HEK293 (cell line): ENCODE results near the gene TSC2.

Experiments
- CTCF ChIA-PET: fragments of 350-600 bp; formaldehyde crosslinking; extraction: SDS; loops from one replicate; lab custom pipeline; 2021; ENCODE audit warnings: antibody characterized with exemption; lab: Yijun Ruan, JAX
- POLR2A ChIA-PET: fragments of 300-600 bp; formaldehyde crosslinking; extraction: SDS; loops from one replicate; lab custom pipeline; 2020; ENCODE audit warnings: antibody characterized with exemption, inconsistent platforms; lab: Yijun Ruan, JAX
- H3K27ac ChIP-seq: fragments of 200-500 bp; sonication (Bioruptor generic); 2 replicates; pipeline ENCODE4 v1.5.1; 2014; ENCODE audit warnings: low read depth, low read length, control low read depth, inconsistent platforms; ENCODE audit errors: extremely low read depth
- H3K36me3 ChIP-seq, 2 experiments: fragments of 200-500 bp in 1 of 2; sonication (Bioruptor generic) in 1 of 2; 1 replicate in 1 of 2; 2 replicates in 1 of 2; pipeline ENCODE4 v1.5.1; 2014 to 2017; ENCODE audit warnings: inconsistent platforms in 2 of 2, low read length in 2 of 2; ENCODE audit not compliant: control insufficient read depth in 2 of 2, insufficient read depth in 1 of 2
- H3K4me1 ChIP-seq: fragments of 200-500 bp; sonication (Bioruptor generic); 2 replicates; pipeline ENCODE4 v1.5.1; 2014; ENCODE audit warnings: mild to moderate bottlenecking, low read length, inconsistent platforms; ENCODE audit not compliant: control insufficient read depth, insufficient read depth
- H3K4me3 ChIP-seq: 2 replicates; pipeline ENCODE4 v1.5.1; 2011; ENCODE audit warnings: low read depth, mild to moderate bottlenecking, control low read depth, low read length, moderate library complexity
- H3K9me3 ChIP-seq: fragments of 200-500 bp; sonication (Bioruptor generic); 2 replicates; pipeline ENCODE4 v1.5.1; 2014; ENCODE audit warnings: low read depth, low read length, inconsistent platforms; ENCODE audit not compliant: control insufficient read depth, insufficient read depth
- GLI2 ChIP-seq: fragments of 450-650 bp; formaldehyde crosslinking; IDR thresholded peaks from 2 replicates; pipeline ENCODE4; 2017; ENCODE audit warnings: missing biosample characterization, missing genetic modification characterization, low read depth, borderline replicate concordance
- GLI4 ChIP-seq: fragments of 450-650 bp; formaldehyde crosslinking; IDR thresholded peaks from 2 replicates; pipeline ENCODE4 v1.5.1; 2016; ENCODE audit warnings: missing biosample characterization, missing genetic modification characterization
- HOXA7 ChIP-seq: sonication (generic); formaldehyde crosslinking; IDR thresholded peaks from 2 replicates; pipeline ENCODE4 v1.8.1; 2022; ENCODE audit warnings: missing genetic modification reagents, borderline replicate concordance
- IKZF3 ChIP-seq: fragments of 450-650 bp; IDR thresholded peaks from 2 replicates; pipeline ENCODE4 v1.5.0; 2018; ENCODE audit warnings: missing biosample characterization, mild to moderate bottlenecking, missing genetic modification characterization, moderate library complexity
- KLF1 ChIP-seq: fragments of 450-650 bp; formaldehyde crosslinking; IDR thresholded peaks from 2 replicates; pipeline ENCODE4 v1.5.1; 2016; ENCODE audit warnings: missing biosample characterization, missing genetic modification characterization
- KLF9 ChIP-seq: fragments of 450-650 bp; formaldehyde crosslinking; IDR thresholded peaks from 2 replicates; pipeline ENCODE4 v1.5.1; 2016; ENCODE audit warnings: missing biosample characterization, missing genetic modification characterization, low read depth
- OSR2 ChIP-seq: fragments of 450-650 bp; formaldehyde crosslinking; IDR thresholded peaks from 2 replicates; pipeline ENCODE4 v1.5.1; 2016; ENCODE audit warnings: missing biosample characterization, missing genetic modification characterization
- PRDM2 ChIP-seq: fragments of 450-650 bp; formaldehyde crosslinking; IDR thresholded peaks from 2 replicates; pipeline ENCODE4 v1.5.1; 2016; ENCODE audit warnings: missing biosample characterization, missing genetic modification characterization, borderline replicate concordance
- SP3 ChIP-seq: fragments of 450-650 bp; formaldehyde crosslinking; IDR thresholded peaks from 2 replicates; pipeline ENCODE4 v1.5.1; 2016; ENCODE audit warnings: missing biosample characterization, missing genetic modification characterization
- ZBTB17 ChIP-seq: fragments of 450-650 bp; formaldehyde crosslinking; IDR thresholded peaks from 2 replicates; pipeline ENCODE4 v1.5.1; 2016; ENCODE audit warnings: missing biosample characterization, missing genetic modification characterization
- ZEB2 ChIP-seq: fragments of 450-650 bp; formaldehyde crosslinking; IDR thresholded peaks from 2 replicates; pipeline ENCODE4 v1.5.1; 2016; ENCODE audit warnings: missing biosample characterization, missing genetic modification characterization
- ZNF184 ChIP-seq: fragments of 450-650 bp; IDR thresholded peaks from 2 replicates; pipeline ENCODE4 v1.5.1; 2018; ENCODE audit warnings: missing biosample characterization, mild to moderate bottlenecking, missing genetic modification characterization
- ZNF2 ChIP-seq: fragments of 450-650 bp; formaldehyde crosslinking; IDR thresholded peaks from 2 replicates; pipeline ENCODE4 v1.5.1; 2016; ENCODE audit warnings: missing biosample characterization, missing genetic modification characterization
- ZNF202 ChIP-seq: fragments of 450-650 bp; formaldehyde crosslinking; IDR thresholded peaks from 2 replicates; pipeline ENCODE4 v1.5.1; 2016; ENCODE audit warnings: missing biosample characterization, missing genetic modification characterization, borderline replicate concordance
- ZNF23 ChIP-seq: fragments of 450-650 bp; formaldehyde crosslinking; IDR thresholded peaks from 2 replicates; pipeline ENCODE4 v1.5.1; 2016; ENCODE audit warnings: missing biosample characterization, missing genetic modification characterization, borderline replicate concordance
- ZNF335 ChIP-seq: fragments of 450-650 bp; formaldehyde crosslinking; conservative IDR thresholded peaks from 2 replicates; pipeline ENCODE4 v1.5.1; 2016; ENCODE audit warnings: missing biosample characterization, missing genetic modification characterization
- ZNF423 ChIP-seq: fragments of 450-650 bp; formaldehyde crosslinking; IDR thresholded peaks from 2 replicates; pipeline ENCODE4 v1.5.1; 2016; ENCODE audit warnings: missing biosample characterization, missing genetic modification characterization
- ZNF518A ChIP-seq: fragments of 450-650 bp; formaldehyde crosslinking; conservative IDR thresholded peaks from 2 replicates; pipeline ENCODE4 v1.5.1; 2016; ENCODE audit warnings: low read depth, missing biosample characterization, missing genetic modification characterization
- ZNF521 ChIP-seq: fragments of 450-650 bp; formaldehyde crosslinking; IDR thresholded peaks from 2 replicates; pipeline ENCODE4 v1.5.1; 2017; ENCODE audit warnings: missing biosample characterization, mild to moderate bottlenecking, missing genetic modification characterization
- ZNF585B ChIP-seq: fragments of 450-650 bp; formaldehyde crosslinking; IDR thresholded peaks from 2 replicates; pipeline ENCODE4 v1.5.1; 2016; ENCODE audit warnings: missing biosample characterization, missing genetic modification characterization
- ZNF596 ChIP-seq: fragments of 450-650 bp; IDR thresholded peaks from 2 replicates; pipeline ENCODE4 v1.5.0; 2018; ENCODE audit warnings: missing biosample characterization, mild to moderate bottlenecking, missing genetic modification characterization, moderate library complexity
- ZNF629 ChIP-seq: fragments of 450-650 bp; formaldehyde crosslinking; IDR thresholded peaks from 2 replicates; pipeline ENCODE4 v1.5.1; 2017; ENCODE audit warnings: missing biosample characterization, missing genetic modification characterization
- ZNF785 ChIP-seq: fragments of 450-650 bp; formaldehyde crosslinking; IDR thresholded peaks from 2 replicates; pipeline ENCODE4 v1.5.1; 2016; ENCODE audit warnings: missing biosample characterization, missing genetic modification characterization
- ZXDB ChIP-seq: fragments of 450-650 bp; formaldehyde crosslinking; IDR thresholded peaks from 2 replicates; pipeline ENCODE4 v1.5.1; 2016; ENCODE audit warnings: missing biosample characterization, missing genetic modification characterization
- TF ChIP-seq, protein P1 (sequence below): fragments of 450-650 bp; IDR thresholded peaks from 2 replicates; pipeline ENCODE4 v1.5.1; 2018; ENCODE audit warnings: missing biosample characterization, mild to moderate bottlenecking, missing genetic modification characterization

Gene TSC2

GRCh38 chr16:2015117-2015946 is 32.5 kb upstream of the TSC2 start (continued):
- no peak for TF ChIP-seq ZNF521 (tag by site-specific recombination)
- peak; percentile 34; the same call in 1 of the 2 replicates for TF ChIP-seq KLF9 (tag by site-specific recombination)
- TF ChIP-seq ZEB2 (tag by site-specific recombination), result peak; percentile 83
- TF ChIP-seq SP3 (tag by site-specific recombination), result peak; percentile 75
- peak; percentile 80 for TF ChIP-seq IKZF3
- TF ChIP-seq ZNF202 (tag by site-specific recombination), result no peak
- TF ChIP-seq KLF1 (tag by site-specific recombination), result peak; percentile 100
- peak; percentile 77 for TF ChIP-seq ZNF335 (tag by site-specific recombination)
- TF ChIP-seq ZBTB17 (tag by site-specific recombination), result peak; percentile 88
- TF ChIP-seq, protein P1, sequence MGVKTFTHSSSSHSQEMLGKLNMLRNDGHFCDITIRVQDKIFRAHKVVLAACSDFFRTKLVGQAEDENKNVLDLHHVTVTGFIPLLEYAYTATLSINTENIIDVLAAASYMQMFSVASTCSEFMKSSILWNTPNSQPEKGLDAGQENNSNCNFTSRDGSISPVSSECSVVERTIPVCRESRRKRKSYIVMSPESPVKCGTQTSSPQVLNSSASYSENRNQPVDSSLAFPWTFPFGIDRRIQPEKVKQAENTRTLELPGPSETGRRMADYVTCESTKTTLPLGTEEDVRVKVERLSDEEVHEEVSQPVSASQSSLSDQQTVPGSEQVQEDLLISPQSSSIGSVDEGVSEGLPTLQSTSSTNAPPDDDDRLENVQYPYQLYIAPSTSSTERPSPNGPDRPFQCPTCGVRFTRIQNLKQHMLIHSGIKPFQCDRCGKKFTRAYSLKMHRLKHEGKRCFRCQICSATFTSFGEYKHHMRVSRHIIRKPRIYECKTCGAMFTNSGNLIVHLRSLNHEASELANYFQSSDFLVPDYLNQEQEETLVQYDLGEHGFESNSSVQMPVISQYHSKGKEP (tag by site-specific recombination), result peak; percentile 36; the same call in 1 of the 2 replicates
- peak; percentile 85 for TF ChIP-seq ZNF629 (tag by site-specific recombination)
- 0 out of 2 replicates have a peak, but pooled peaks have one; percentile 58 for TF ChIP-seq ZNF2 (tag by site-specific recombination)
- TF ChIP-seq OSR2 (tag by site-specific recombination), result peak; percentile 62
- TF ChIP-seq ZXDB, result peak; percentile 62
- TF ChIP-seq, all 188 proteins: peak for 30

- Histone ChIP-seq H3K27ac (peak overlapping the region; percentile 79), H3K4me3 (no peak overlapping the region), H3K9me3 (no peaks in the 10 kb centered on the region), H3K36me3 (no peaks in the 10 kb centered on the region), H3K4me1 (peaks cover 6% of the 10 kb centered on the region)
- CTCF ChIA-PET, result interaction anchor here (0.6 to 2.0 kb wide), 8 partner anchors 11 to 153 kb away, joined by 3 to 11 read pairs (median 4); partner anchors contain the start of genes NHERF2, NTHL1 and TSC2
- POLR2A ChIA-PET, result interaction anchor here (0.5 to 2.4 kb wide), 3 partner anchors 12 to 139 kb away, joined by 3 to 20 read pairs (median 4); partner anchors contain the start of gene TRAF7
- TF ChIP-seq PRDM2 (tag by site-specific recombination), result 0 out of 2 replicates have a peak, but pooled peaks have one; percentile 54
- TF ChIP-seq ZNF596 (tag by site-specific recombination), result no peak
- TF ChIP-seq HOXA7 (CRISPR knock-in tag), result no peak
- no peak for TF ChIP-seq GLI4 (tag by site-specific recombination)
- no peak for TF ChIP-seq ZNF518A (tag by site-specific recombination)
- no peak for TF ChIP-seq ZNF184
- no peak for TF ChIP-seq ZNF785 (tag by site-specific recombination)
- TF ChIP-seq ZNF423, result no peak
- TF ChIP-seq ZNF202 (tag by site-specific recombination), result no peak
- no peak for TF ChIP-seq ZXDB
- TF ChIP-seq ZNF585B (tag by site-specific recombination), result no peak
- TF ChIP-seq ZNF23 (tag by site-specific recombination), result no peak
- TF ChIP-seq GLI2 (tag by site-specific recombination), result no peak
These were observed 31.9 kb upstream of the TSC2 start for GRCh38 chr16:2015947-2016208.
